Transverse colon (tissue), 4 donors: ENCODE data around the gene MCAT. TPM values are rescaled to one million over a fixed set of nuclear protein-coding genes. Genes with fewer than 3 reads are reported as not detected.

Source experiments
- DNase-seq: peaks from one replicate; pipeline ENCODE4 v3.0.0-alpha.2; 2019
- H3K27ac ChIP-seq, 4 donors: fragments of 200-600 bp; sonication (generic); 2 replicates each; pipeline ENCODE4 v1.5.1; 2016 to 2018; ENCODE audit warnings: inconsistent platforms in 4 of 4
- H3K27me3 ChIP-seq: fragments of 200-600 bp; sonication (generic); 2 replicates; pipeline ENCODE4 v1.5.1; 2017; ENCODE audit warnings: inconsistent platforms
- H3K36me3 ChIP-seq, 4 donors: fragments of 200-600 bp; sonication (generic); 2 replicates each; pipeline ENCODE4 v1.5.1; 2017 to 2019; ENCODE audit warnings: inconsistent platforms in 4 of 4
- H3K4me1 ChIP-seq, 4 donors: fragments of 200-600 bp; sonication (generic); 2 replicates each; pipeline ENCODE4 v1.5.1; 2017 to 2020; ENCODE audit warnings: inconsistent platforms in 4 of 4
- H3K4me3 ChIP-seq, 4 donors: fragments of 200-600 bp; sonication (generic); 1 replicate in 1 of 4; 2 replicates in 3 of 4; pipeline versions ENCODE4 v1.5.1 to v1.6.1; 2017 to 2019; ENCODE audit warnings: inconsistent platforms in 4 of 4
- H3K9me3 ChIP-seq, 2 donors: fragments of 200-600 bp; sonication (generic); 2 replicates each; pipeline ENCODE4 v1.5.1; 2017 to 2019; ENCODE audit warnings: inconsistent platforms in 2 of 2
- EP300 ChIP-seq: sonication (generic); formaldehyde crosslinking; IDR thresholded peaks from one replicate; pipeline ENCODE4 v1.6.1; 2017; ENCODE audit warnings: antibody characterized with exemption, low read depth
- POLR2A ChIP-seq: fragments of 450-650 bp; IDR thresholded peaks from one replicate; pipeline ENCODE4 v1.6.1; 2016; ENCODE audit warnings: antibody characterized with exemption, mild to moderate bottlenecking, moderate library complexity
- POLR2AphosphoS5 ChIP-seq, 3 donors: sonication (generic); formaldehyde crosslinking; IDR thresholded peaks; one replicate each; pipeline ENCODE4 v1.6.1; 2016; ENCODE audit warnings: antibody characterized with exemption in 3 of 3
- WGBS, 2 donors: methylation state at CpG; one replicate each; pipeline ENCODE4 v1.1.5; 2018; ENCODE audit warnings: low coverage in 1 of 2; 5-methylcytosine and 5-hydroxymethylcytosine counted together
- in situ Hi-C, 4 donors: fragments of 200-750 bp; cut with MboI; loops; one replicate each; pipeline versions ENCODE4 v1.15.0 to v1.15.1; 2017; ENCODE audit warnings: low sequenced_read_pairs in 3 of 4, low pct_ligation_motif_present in 1 of 4, low pct_unique_long_range_greater_than_20kb in 1 of 4
- intact Hi-C: fragments of 100-400 bp; cut with DNase I; formaldehyde crosslinking; loops from one replicate; pipeline ENCODE4 v1.15.1; 2023; ENCODE audit warnings: low total_unique reads
- total RNA-seq, 4 donors: library from RNA; depleted of rRNA; stranded (reverse); fragments of >200 nt; gene quantifications; one replicate each; pipeline ENCODE4 v1.1.0, GENCODE V29; 2016
- TF ChIP-seq, protein P1 (sequence below), 5 experiments: fragments of 200-600 bp in 3 of 5; fragments of 450-650 bp in 2 of 5; sonication (generic) in 3 of 5; IDR thresholded peaks; 1 replicate in 2 of 5; 2 replicates in 3 of 5; pipeline ENCODE4 v1.5.1; 2016 to 2017; ENCODE audit warnings: antibody characterized with exemption in 5 of 5, inconsistent platforms in 3 of 5, mild to moderate bottlenecking in 2 of 5, moderate library complexity in 1 of 5

MCAT gene
- total RNA-seq, 4 donors from 2014 or later, result 20.9 to 24.3 (median 22.5) TPM

DNA sequence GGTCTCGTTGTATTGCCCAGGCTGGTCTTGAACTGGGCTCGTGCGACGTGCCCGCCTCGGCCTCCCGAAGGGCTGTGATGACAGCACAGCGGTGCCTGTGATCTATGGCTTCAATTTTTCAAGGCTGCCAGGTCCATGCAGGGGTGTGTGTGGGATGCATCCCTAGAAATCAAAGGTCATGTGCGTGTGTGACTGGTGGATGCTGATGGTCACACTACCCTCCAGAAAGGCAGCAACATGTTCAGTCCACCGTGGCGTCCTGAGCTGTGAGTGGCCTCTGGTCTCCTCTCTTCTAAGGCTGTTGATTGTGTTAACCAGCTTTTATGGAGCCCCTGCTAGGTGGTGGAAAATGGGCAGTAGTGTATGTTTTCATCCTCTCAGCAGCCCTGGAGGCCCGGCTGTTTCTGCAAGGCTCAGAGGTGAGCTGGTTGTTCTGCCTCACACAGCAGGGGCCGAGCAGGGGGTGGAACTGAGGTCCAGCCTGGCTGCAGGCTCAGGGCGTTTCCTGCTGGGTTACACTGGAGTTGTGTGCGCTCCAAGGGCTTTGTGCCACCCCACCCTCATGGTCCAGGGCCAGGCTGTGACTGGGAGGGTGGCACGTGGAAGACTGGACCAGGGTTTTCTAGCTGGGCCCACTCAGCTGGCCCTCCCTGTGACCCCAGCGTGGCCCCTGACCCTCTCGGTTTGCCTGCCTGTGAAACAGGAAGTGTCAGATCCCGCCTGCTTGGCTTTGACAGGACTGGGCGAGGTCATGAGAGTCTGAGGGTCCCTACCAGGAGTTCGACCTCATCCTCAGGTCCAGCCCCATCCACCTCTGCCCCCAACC is 25.0 kb downstream of the MCAT start:
- Histone ChIP-seq H3K9me3 (no peaks in the 10 kb centered on the region), H3K27ac (peak overlapping the region; percentile 14 to 74 (median 64)), H3K36me3 (no peaks in the 10 kb centered on the region), H3K27me3 (peaks cover 3% of the 10 kb centered on the region), H3K4me1 (peaks cover 29 to 75% (median 54%) of the 10 kb centered on the region in 4 donors), H3K4me3 (no peak overlapping the region)
- TF ChIP-seq EP300, result no peak
- no peak for TF ChIP-seq POLR2AphosphoS5 (IDR thresholded peaks at IDR 0.05)
- TF ChIP-seq POLR2A, result no peak
- TF ChIP-seq, protein P1, sequence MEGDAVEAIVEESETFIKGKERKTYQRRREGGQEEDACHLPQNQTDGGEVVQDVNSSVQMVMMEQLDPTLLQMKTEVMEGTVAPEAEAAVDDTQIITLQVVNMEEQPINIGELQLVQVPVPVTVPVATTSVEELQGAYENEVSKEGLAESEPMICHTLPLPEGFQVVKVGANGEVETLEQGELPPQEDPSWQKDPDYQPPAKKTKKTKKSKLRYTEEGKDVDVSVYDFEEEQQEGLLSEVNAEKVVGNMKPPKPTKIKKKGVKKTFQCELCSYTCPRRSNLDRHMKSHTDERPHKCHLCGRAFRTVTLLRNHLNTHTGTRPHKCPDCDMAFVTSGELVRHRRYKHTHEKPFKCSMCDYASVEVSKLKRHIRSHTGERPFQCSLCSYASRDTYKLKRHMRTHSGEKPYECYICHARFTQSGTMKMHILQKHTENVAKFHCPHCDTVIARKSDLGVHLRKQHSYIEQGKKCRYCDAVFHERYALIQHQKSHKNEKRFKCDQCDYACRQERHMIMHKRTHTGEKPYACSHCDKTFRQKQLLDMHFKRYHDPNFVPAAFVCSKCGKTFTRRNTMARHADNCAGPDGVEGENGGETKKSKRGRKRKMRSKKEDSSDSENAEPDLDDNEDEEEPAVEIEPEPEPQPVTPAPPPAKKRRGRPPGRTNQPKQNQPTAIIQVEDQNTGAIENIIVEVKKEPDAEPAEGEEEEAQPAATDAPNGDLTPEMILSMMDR (IDR thresholded peaks at IDR 0.05), result no peak
- in situ Hi-C loops (no loop called here), intact Hi-C loops (no loop called here)
- DNase-seq, result peak; percentile 66
- WGBS, 2 donors, result 64% methylated on average over 18 of the region's 21 CpGs; no CpG with 5 or more reads in 1 of the 2 donors

- in situ Hi-C loops (no loop called here), intact Hi-C loops (no loop called here)
- no peak overlapping the region for H3K27ac ChIP-seq
- H3K27me3 ChIP-seq, result peaks cover 16% of the 10 kb centered on the region
- no peaks in the 10 kb centered on the region for H3K9me3 ChIP-seq
- peaks cover 29 to 64% (median 48%) of the 10 kb centered on the region in 4 donors for H3K4me1 ChIP-seq
- no peak for DNase-seq
- WGBS, 2 donors, result 88 to 95% methylated on average over 5 to 7 of the region's 7 CpGs
- H3K4me3 ChIP-seq, result no peak overlapping the region
- TF ChIP-seq, protein P1 (IDR thresholded peaks at IDR 0.05), result no peak
- no peak for TF ChIP-seq POLR2A
- TF ChIP-seq EP300, result no peak
- TF ChIP-seq POLR2AphosphoS5 (IDR thresholded peaks at IDR 0.05), result no peak
- no peaks in the 10 kb centered on the region for H3K36me3 ChIP-seq
These were observed 26.3 kb downstream of the MCAT start for GRCh38 chr22:43116932-43117331.

DNA sequence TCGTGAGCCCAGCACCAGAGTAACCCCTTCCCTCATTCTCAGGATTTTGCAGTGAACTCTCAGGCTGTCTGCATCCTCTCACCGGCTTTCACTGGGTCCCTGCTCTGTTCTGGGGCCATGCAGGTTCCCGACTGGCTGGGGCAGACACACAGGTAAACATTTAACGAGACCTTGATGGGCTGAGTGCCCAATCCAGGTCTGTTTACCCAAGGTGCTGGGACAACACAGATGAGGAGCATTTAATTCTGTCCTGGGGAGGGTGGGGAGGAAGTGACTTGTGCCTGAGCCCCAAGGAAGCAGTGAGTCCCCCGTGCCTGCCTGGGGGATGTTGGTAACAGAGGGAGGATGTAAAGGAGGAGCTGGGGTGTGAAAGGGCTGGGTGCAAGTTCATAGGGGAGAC is 28.2 kb downstream of the MCAT start:
- TF ChIP-seq, protein P1 (IDR thresholded peaks at IDR 0.05), result no peak
- TF ChIP-seq POLR2AphosphoS5 (IDR thresholded peaks at IDR 0.05), result no peak
- no peak for TF ChIP-seq POLR2A
- TF ChIP-seq EP300, result no peak
- peaks cover 34 to 63% (median 54%) of the 10 kb centered on the region in 4 donors for H3K4me1 ChIP-seq
- DNase-seq, result peak; percentile 79
- intact Hi-C loops, result no loop called here
- no peaks in the 10 kb centered on the region for H3K36me3 ChIP-seq
- in situ Hi-C loops, result no loop called here
- WGBS, 2 donors, result 31% methylated on average over 5 of the region's 5 CpGs; no CpG with 5 or more reads in 1 of the 2 donors
- H3K27ac ChIP-seq, result peak overlapping the region in 3 of 4 donors; percentile 24 to 46 (median 46)
- H3K4me3 ChIP-seq, result no peak overlapping the region
- H3K9me3 ChIP-seq, result no peaks in the 10 kb centered on the region
- peaks cover 31% of the 10 kb centered on the region for H3K27me3 ChIP-seq

DNA sequence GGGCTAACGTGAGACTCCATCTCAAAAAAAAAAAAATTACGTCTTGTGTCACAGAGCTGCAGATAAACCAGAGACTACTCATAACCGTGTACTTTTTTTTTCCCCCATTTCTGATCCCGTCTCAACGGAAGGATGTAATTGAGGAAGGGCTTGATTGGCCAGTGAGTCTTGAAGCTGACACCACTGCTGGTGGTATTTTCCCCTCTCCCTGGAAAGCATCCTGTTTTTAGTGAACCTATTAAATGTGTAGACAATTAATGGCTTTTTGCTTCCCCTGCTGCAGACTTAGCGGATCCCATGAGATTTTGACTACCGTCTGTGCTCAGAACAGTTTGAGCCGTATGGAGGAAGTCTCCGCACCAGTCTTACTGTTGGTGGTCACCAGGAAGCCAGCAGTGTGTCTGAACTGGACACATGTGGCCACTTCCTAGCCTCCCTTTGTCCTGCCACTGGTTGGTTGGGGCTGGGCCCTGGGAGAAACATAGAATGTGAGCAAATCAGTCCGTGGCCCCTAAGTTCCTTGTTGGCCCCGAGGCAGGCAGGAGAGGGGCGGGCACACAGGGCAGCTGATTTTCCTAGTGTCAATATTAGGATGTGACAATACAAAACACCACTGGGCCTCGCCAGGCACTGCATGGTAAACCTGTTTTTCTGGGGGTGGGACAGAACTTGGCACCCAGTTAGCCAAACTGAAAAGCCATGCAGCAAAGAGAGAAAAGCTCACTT is 29.5 kb downstream of the MCAT start:
- peak; percentile 39 for DNase-seq
- no peak overlapping the region for H3K27ac ChIP-seq
- no peaks in the 10 kb centered on the region for H3K36me3 ChIP-seq
- H3K4me1 ChIP-seq, result peaks cover 23 to 53% (median 45%) of the 10 kb centered on the region in 4 donors
- H3K4me3 ChIP-seq, result no peak overlapping the region
- intact Hi-C loops, result no loop called here
- H3K27me3 ChIP-seq, result peaks cover 35% of the 10 kb centered on the region
- in situ Hi-C loops, result no loop called here
- 57 to 68% methylated on average over 12 to 13 of the region's 13 CpGs for WGBS, 2 donors
- H3K9me3 ChIP-seq, result no peaks in the 10 kb centered on the region
- TF ChIP-seq, protein P1 (IDR thresholded peaks at IDR 0.05), result no peak
- TF ChIP-seq POLR2A, result no peak
- TF ChIP-seq POLR2AphosphoS5 (IDR thresholded peaks at IDR 0.05), result no peak
- no peak for TF ChIP-seq EP300
